Measurements from ENCODE around the gene CEP63.

Gene CEP63

GRCh38 chr3:134471521-134472193 lies 14.2 kb upstream of the CEP63 start:
- DNase-seq: no peak

- DNase-seq: no peak
Measured at GRCh38 chr3:134472831-134473230, 13.0 kb upstream of the CEP63 start.

- peak; percentile 66 for DNase-seq
Measured at GRCh38 chr3:134473868-134474546, 11.8 kb upstream of the CEP63 start.

GRCh38 chr3:134474956-134475355 lies 10.9 kb upstream of the CEP63 start:
- no peak for DNase-seq

- DNase-seq: no peak
Measured at GRCh38 chr3:134476306-134476705, 9.6 kb upstream of the CEP63 start.

- DNase-seq: no peak
Measured at GRCh38 chr3:134477002-134477401, 8.9 kb upstream of the CEP63 start.

GRCh38 chr3:134477938-134478337 lies 7.9 kb upstream of the CEP63 start:
- no peak for DNase-seq

- DNase-seq: no peak
Measured at GRCh38 chr3:134480546-134480945, 5.3 kb upstream of the CEP63 start.

- no peak for DNase-seq
Measured at GRCh38 chr3:134481166-134481565, 4.7 kb upstream of the CEP63 start.

GRCh38 chr3:134482622-134483021 lies 3.2 kb upstream of the CEP63 start:
- DNase-seq: no peak

GRCh38 chr3:134483195-134483900 lies 2.5 kb upstream of the CEP63 start:
- DNase-seq: no peak

- no peak for DNase-seq
Measured at GRCh38 chr3:134485075-134485717, 661 bp upstream of the CEP63 start.

- peak; percentile 43 for DNase-seq
Measured at GRCh38 chr3:134486577-134487041, 752 bp downstream of the CEP63 start.

GRCh38 chr3:134487406-134487805 lies 1.5 kb downstream of the CEP63 start:
- DNase-seq: no peak

- DNase-seq: no peak
Measured at GRCh38 chr3:134494495-134494894, 8.6 kb downstream of the CEP63 start.

GRCh38 chr3:134495980-134496379 lies 10.1 kb downstream of the CEP63 start:
- no peak for DNase-seq

GRCh38 chr3:134496471-134497071 lies 10.7 kb downstream of the CEP63 start:
- no peak for DNase-seq

- DNase-seq: no peak
Measured at GRCh38 chr3:134503266-134503665, 17.4 kb downstream of the CEP63 start.

GRCh38 chr3:134504132-134504531 lies 18.3 kb downstream of the CEP63 start:
- DNase-seq: no peak

- no peak for DNase-seq
Measured at GRCh38 chr3:134505485-134505884, 19.6 kb downstream of the CEP63 start.

GRCh38 chr3:134511500-134511899 lies 25.6 kb downstream of the CEP63 start:
- no peak for DNase-seq

- no peak for DNase-seq
Measured at GRCh38 chr3:134516905-134517304, 31.0 kb downstream of the CEP63 start.

GRCh38 chr3:134517791-134518190 lies 31.9 kb downstream of the CEP63 start:
- DNase-seq: no peak
